ENCODE measurements around the gene MELTF. TPM values are rescaled to one million over a fixed set of nuclear protein-coding genes. Genes with fewer than 3 reads are reported as not detected.

MELTF gene
- polyA plus RNA-seq, 3 donors, result 0.34 to 2.8 (median 0.36) TPM

GRCh38 chr3:197002701-197003454, 26.7 kb downstream of the MELTF start:
- H3K36me3 ChIP-seq (replicated peaks in 1 of 2; ENCODE audit: control insufficient read depth in 1 of 2, insufficient read depth in 2 of 2, low read length in 2 of 2), result no peaks in the 10 kb centered on the region
- WGBS (ENCODE audit: insufficient coverage), result under 1% methylated on average over 104 of the region's 113 CpGs
- H2AFZ ChIP-seq (ENCODE audit: insufficient read depth, low read depth, low read length, poor library complexity, severe bottlenecking), result peak overlapping the region; percentile 97
- peak overlapping the region; percentile 88 for H3K4me2 ChIP-seq (replicated peaks; ENCODE audit: extremely low read depth, low read length, poor library complexity, severe bottlenecking)
- Mint-ChIP-seq H3K27me3 (ENCODE audit: low read depth in 3 of 3) (peaks cover 10 to 15% (median 13%) of the 10 kb centered on the region in 3 donors), H3K4me3 (peak overlapping the region in 1 of 2 donors; percentile 75), H3K36me3 (peaks cover 0 to 4% of the 10 kb centered on the region in 2 donors), H3K4me1 (peaks cover 12% of the 10 kb centered on the region), H3K27ac (no peak overlapping the region), H3K9me3 (peaks cover 0 to 6% (median 0%) of the 10 kb centered on the region in 7 donors)
- H3K27ac ChIP-seq (ENCODE audit: low read depth in 1 of 2, low read length in 2 of 2), result peak overlapping the region in 1 of 2 donors; percentile 26
- intact Hi-C loops (cut with micrococcal nuclease), result loop anchor here (1.0 to 2.0 kb wide), 2 partner anchors 25 to 184 kb away; no protein-coding TSS in a partner anchor
- no peaks in the 10 kb centered on the region for H4K20me1 ChIP-seq (ENCODE audit: insufficient read depth, low read length)
- peak; percentile 64 to 78 (median 70) for DNase-seq
- no peaks in the 10 kb centered on the region for H3K9me3 ChIP-seq (replicated peaks in 1 of 2; ENCODE audit: control insufficient read depth in 1 of 2, insufficient read depth in 1 of 2, low read length in 2 of 2)
- peak; percentile 81 for TF ChIP-seq CTCF (IDR thresholded peaks at IDR 0.05)
- peaks cover 12 to 21% of the 10 kb centered on the region in 2 donors for H3K4me1 ChIP-seq (ENCODE audit: control insufficient read depth in 1 of 2, insufficient read depth in 2 of 2, low read length in 2 of 2)
- peak overlapping the region; percentile 39 to 78 (median 56) for H3K4me3 ChIP-seq (replicated peaks in 1 of 3; ENCODE audit: low read depth in 2 of 3, low read length in 3 of 3)
- no peaks in the 10 kb centered on the region for H3K79me2 ChIP-seq (ENCODE audit: insufficient read depth, low read length)
- peaks cover 0 to 12% of the 10 kb centered on the region in 2 donors for H3K27me3 ChIP-seq (ENCODE audit: control insufficient read depth in 2 of 2, insufficient read depth in 2 of 2, low read length in 2 of 2)
- peak overlapping the region; percentile 77 for H3K9ac ChIP-seq (ENCODE audit: insufficient read depth, low read length, poor library complexity, severe bottlenecking)

- DNase-seq, result no peak
- Histone ChIP-seq H3K4me3 (replicated peaks in 1 of 3; ENCODE audit: low read depth in 2 of 3, low read length in 3 of 3) (peak overlapping the region; percentile 39 to 78 (median 56)), H4K20me1 (ENCODE audit: insufficient read depth, low read length) (no peaks in the 10 kb centered on the region), H2AFZ (ENCODE audit: insufficient read depth, low read depth, low read length, poor library complexity, severe bottlenecking) (peak overlapping the region; percentile 97), H3K27me3 (ENCODE audit: control insufficient read depth in 2 of 2, insufficient read depth in 2 of 2, low read length in 2 of 2) (peaks cover 0 to 12% of the 10 kb centered on the region in 2 donors), H3K4me1 (ENCODE audit: control insufficient read depth in 1 of 2, insufficient read depth in 2 of 2, low read length in 2 of 2) (peaks cover 12 to 21% of the 10 kb centered on the region in 2 donors), H3K9ac (ENCODE audit: insufficient read depth, low read length, poor library complexity, severe bottlenecking) (peak overlapping the region; percentile 77), H3K27ac (ENCODE audit: low read depth in 1 of 2, low read length in 2 of 2) (peak overlapping the region in 1 of 2 donors; percentile 26), H3K36me3 (replicated peaks in 1 of 2; ENCODE audit: control insufficient read depth in 1 of 2, insufficient read depth in 2 of 2, low read length in 2 of 2) (no peaks in the 10 kb centered on the region), H3K9me3 (replicated peaks in 1 of 2; ENCODE audit: control insufficient read depth in 1 of 2, insufficient read depth in 1 of 2, low read length in 2 of 2) (no peaks in the 10 kb centered on the region), H3K79me2 (ENCODE audit: insufficient read depth, low read length) (no peaks in the 10 kb centered on the region), H3K4me2 (replicated peaks; ENCODE audit: extremely low read depth, low read length, poor library complexity, severe bottlenecking) (peak overlapping the region; percentile 88)
- H3K4me3 Mint-ChIP-seq, result peak overlapping the region; percentile 75 to 83
- H3K9me3 Mint-ChIP-seq, result peaks cover 0 to 6% (median 0%) of the 10 kb centered on the region in 7 donors
- intact Hi-C loops (cut with micrococcal nuclease), result loop anchor here (1.0 to 2.0 kb wide), 2 partner anchors 26 to 185 kb away; no protein-coding TSS in a partner anchor
- WGBS (ENCODE audit: insufficient coverage), result 21% methylated on average over 38 of the region's 55 CpGs
- peak overlapping the region in 2 of 7 donors; percentile 37 to 62 for H3K27ac Mint-ChIP-seq
- H3K4me1 Mint-ChIP-seq, result peaks cover 10% of the 10 kb centered on the region
- H3K27me3 Mint-ChIP-seq (ENCODE audit: low read depth in 3 of 3), result peaks cover 10 to 15% (median 13%) of the 10 kb centered on the region in 3 donors
- peaks cover 0 to 4% of the 10 kb centered on the region in 2 donors for H3K36me3 Mint-ChIP-seq
- no peak for TF ChIP-seq CTCF (IDR thresholded peaks at IDR 0.05)
These were observed 27.5 kb downstream of the MELTF start for GRCh38 chr3:197001972-197002700.

Measured in CD14-positive monocyte (primary cell).